WI38 (cell line): ENCODE measurements around the gene STK39.

Experiments
- H3K4me3 ChIP-seq: 2 replicates; pipeline ENCODE4 v1.5.1; 2011; ENCODE audit warnings: low read depth, mild to moderate bottlenecking, control low read depth, low read length
- TF ChIP-seq, protein P1 (sequence below): IDR thresholded peaks from 2 replicates; pipeline ENCODE4 v1.5.1; 2012; ENCODE audit warnings: low read depth, mild to moderate bottlenecking, control low read depth, low read length

STK39 gene

DNA sequence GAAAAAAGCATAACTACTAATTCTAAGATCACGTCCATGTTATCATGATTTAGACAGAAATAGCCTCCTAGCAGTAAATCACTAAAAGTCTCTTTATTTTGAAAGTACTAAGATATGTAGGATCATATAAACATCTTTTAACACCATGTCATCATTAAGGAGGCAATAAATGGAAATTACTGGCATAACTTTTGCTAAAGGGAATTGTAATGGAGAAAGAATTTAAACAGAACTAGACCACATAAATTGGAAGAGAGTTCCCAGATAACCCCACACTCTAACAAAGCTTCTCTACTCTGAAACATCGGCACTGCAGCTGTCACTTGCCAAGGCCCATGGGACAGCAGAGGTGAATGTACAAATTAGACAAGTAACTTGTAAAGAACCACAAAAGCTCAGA is 29.5 kb downstream of the STK39 start:
- TF ChIP-seq, protein P1, sequence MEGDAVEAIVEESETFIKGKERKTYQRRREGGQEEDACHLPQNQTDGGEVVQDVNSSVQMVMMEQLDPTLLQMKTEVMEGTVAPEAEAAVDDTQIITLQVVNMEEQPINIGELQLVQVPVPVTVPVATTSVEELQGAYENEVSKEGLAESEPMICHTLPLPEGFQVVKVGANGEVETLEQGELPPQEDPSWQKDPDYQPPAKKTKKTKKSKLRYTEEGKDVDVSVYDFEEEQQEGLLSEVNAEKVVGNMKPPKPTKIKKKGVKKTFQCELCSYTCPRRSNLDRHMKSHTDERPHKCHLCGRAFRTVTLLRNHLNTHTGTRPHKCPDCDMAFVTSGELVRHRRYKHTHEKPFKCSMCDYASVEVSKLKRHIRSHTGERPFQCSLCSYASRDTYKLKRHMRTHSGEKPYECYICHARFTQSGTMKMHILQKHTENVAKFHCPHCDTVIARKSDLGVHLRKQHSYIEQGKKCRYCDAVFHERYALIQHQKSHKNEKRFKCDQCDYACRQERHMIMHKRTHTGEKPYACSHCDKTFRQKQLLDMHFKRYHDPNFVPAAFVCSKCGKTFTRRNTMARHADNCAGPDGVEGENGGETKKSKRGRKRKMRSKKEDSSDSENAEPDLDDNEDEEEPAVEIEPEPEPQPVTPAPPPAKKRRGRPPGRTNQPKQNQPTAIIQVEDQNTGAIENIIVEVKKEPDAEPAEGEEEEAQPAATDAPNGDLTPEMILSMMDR, result no peak
- H3K4me3 ChIP-seq, result no peak overlapping the region

DNA sequence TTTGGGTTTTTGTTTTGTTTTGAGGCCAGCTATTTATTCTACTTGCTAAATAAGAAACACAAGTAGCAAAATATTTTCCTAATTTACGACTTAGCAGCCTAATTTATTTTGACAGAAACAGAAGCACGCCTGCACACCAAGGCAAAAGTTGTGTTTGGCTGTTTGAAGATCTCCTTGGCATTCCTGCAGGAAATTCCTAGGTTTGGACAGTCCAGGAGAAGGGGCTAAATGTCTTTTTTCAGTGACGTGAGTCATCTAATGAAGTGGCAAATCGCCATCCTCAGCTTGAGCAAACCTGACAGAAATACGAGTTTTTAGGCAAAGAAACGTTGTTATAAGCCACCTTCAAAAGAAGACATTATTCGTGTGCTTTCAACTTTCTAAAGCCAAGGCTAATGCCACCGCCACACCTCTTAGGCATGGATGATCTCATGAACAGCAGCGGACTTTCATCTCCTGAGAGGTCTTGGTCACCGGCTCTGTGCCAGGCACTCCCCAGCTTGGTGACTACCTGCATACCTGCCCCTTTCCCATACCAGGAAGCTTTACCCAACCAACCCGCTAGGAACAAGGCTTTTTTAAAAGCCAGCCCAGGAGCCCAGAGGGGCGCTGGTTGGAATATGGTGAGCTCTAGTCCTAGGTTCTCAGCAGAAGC is 30.9 kb downstream of the STK39 start:
- H3K4me3 ChIP-seq, result no peak overlapping the region
- TF ChIP-seq, protein P1, result no peak

DNA sequence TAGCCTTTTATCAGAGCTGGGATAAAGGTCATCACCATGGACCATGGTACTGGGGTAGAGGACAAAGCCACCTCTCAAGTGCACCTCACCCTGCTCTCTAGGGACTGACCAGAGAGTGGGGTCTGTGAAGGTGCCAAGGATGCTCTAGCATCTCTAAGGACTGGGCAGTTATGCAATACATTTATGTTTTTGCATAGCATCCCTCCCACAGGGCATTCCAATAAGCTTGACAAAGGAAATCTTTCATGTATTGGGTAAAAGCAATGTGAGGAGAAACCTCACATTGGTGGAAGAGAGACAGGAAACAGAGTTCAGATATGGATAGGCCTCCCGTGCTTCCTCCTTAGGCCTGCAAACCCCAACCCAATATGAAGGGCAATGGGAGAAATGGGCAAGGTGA is 31.6 kb downstream of the STK39 start:
- TF ChIP-seq, protein P1, result no peak
- H3K4me3 ChIP-seq, result no peak overlapping the region

DNA sequence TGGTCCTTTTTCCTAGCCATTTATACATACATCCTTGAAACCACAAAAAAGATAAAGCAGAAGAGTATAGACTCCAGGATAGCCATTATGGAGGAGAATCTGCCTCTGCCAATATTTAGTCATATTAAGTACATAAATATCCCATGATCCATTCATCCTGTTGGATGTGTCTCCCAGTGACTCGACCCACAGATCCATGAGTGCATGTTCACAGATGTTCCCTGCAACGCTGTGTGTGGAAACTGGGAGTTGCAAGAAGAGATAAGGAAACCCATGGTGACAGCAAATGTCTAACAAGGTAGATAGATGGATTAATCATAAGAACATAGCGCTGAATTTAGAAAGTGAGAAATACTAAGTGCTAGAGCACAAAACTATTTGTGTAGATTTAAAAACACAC is 34.5 kb downstream of the STK39 start:
- TF ChIP-seq, protein P1, result no peak
- no peak overlapping the region for H3K4me3 ChIP-seq

DNA sequence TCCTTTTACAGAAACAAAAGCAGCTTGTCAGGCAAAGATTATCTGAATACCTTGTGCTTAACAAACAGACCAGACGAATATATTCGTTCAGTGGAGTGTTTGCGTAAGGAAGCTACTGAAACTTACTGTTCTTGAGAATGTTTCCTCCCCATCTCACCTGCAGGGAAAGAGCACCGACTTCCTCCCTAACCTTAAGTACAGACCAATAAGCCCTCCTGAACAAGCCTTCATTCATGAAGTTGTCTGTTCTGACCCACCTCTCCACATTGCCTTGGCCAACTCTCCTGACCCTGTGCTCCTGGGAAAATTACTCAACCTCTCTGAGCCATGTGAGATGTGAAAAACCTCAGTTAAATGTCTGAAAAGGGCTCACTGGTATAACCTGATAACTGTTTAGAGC is 35.2 kb downstream of the STK39 start:
- TF ChIP-seq, protein P1, result no peak
- no peak overlapping the region for H3K4me3 ChIP-seq

DNA sequence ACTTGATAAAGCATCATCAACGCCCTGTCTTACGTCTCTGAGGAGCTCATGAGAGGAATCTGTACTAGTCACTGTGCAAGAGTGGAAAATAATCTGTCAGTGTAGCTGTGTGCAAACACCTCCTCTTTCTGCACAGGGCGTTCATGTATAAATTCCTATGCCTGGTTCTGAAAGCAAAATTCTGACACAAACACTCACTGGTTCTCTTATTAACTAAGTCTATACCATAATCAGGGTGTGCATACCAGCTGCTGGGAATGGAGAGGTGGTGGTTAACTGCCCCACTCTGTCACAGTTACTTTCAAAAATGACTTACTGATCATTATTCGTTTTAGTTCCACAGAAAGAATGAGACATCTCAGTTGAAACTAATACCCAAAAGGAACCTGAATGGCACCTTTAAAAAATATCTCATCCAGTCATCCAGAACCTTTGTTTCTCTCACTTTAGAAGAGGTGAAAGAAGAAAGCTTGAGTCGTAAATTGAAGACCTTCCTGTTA is 35.7 kb downstream of the STK39 start:
- TF ChIP-seq, protein P1, result no peak
- no peak overlapping the region for H3K4me3 ChIP-seq

DNA sequence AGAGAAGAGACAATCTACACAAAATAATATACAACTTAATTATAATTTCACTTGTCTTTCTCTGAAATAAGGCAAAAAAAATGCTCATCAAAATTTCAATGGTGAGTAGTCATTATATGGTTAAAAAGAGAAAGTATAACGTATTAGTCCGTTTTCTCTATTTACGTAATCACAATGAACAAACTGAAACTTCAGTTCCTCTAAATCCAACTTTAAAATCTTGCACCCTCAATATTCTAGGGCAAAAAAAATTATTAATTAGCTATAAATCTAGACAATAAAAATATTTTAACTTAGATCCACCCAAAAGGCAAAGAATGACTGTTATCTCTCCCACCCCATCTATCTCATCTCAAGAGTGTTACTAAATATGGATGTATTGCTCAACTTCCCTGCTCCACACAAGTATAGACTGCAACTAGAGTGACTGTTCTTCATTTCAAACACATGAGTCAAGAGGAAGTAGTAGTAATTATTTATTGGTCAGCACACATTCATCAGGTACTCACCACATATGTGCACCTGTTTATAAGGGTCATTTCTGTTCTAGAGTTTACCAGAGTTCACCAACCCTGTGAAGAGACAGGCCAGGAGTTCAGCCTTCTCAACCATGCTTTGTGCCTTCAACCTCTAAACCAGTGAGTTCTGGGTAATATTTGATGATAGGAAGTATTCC is 36.4 kb downstream of the STK39 start:
- TF ChIP-seq, protein P1, result no peak
- peak overlapping the region; percentile 42 for H3K4me3 ChIP-seq
